ENCODE results near the gene RHOBTB1.

- TF ChIP-seq, protein P1, sequence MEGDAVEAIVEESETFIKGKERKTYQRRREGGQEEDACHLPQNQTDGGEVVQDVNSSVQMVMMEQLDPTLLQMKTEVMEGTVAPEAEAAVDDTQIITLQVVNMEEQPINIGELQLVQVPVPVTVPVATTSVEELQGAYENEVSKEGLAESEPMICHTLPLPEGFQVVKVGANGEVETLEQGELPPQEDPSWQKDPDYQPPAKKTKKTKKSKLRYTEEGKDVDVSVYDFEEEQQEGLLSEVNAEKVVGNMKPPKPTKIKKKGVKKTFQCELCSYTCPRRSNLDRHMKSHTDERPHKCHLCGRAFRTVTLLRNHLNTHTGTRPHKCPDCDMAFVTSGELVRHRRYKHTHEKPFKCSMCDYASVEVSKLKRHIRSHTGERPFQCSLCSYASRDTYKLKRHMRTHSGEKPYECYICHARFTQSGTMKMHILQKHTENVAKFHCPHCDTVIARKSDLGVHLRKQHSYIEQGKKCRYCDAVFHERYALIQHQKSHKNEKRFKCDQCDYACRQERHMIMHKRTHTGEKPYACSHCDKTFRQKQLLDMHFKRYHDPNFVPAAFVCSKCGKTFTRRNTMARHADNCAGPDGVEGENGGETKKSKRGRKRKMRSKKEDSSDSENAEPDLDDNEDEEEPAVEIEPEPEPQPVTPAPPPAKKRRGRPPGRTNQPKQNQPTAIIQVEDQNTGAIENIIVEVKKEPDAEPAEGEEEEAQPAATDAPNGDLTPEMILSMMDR (IDR thresholded peaks at IDR 0.05; ENCODE audit: low read length) = no peak
- no peak for TF ChIP-seq EZH2 (IDR thresholded peaks at IDR 0.05; ENCODE audit: borderline replicate concordance, low read length)
Measured at GRCh38 chr10:60951272-60951724, 7.3 kb upstream of the RHOBTB1 start.

All from OCI-LY1 (cell line).